Gastrocnemius medialis (tissue), 4 donors: ENCODE results near the gene NAT9.

Experiments used
- CTCF ChIP-seq, 5 experiments: fragments of 450-650 bp in 3 of 5; fragments of 200-600 bp in 2 of 5; sonication (generic) in 2 of 5; IDR thresholded peaks in 4 of 5; conservative IDR thresholded peaks in 1 of 5; 1 replicate in 4 of 5; 2 replicates in 1 of 5; pipeline ENCODE4 v1.5.1; 2016 to 2019; ENCODE audit warnings: antibody characterized with exemption in 5 of 5, mild to moderate bottlenecking in 3 of 5, moderate library complexity in 3 of 5
- POLR2A ChIP-seq, 2 donors: fragments of 450-650 bp; IDR thresholded peaks; one replicate each; pipeline ENCODE4 v1.6.1; 2017; ENCODE audit warnings: antibody characterized with exemption in 2 of 2, mild to moderate bottlenecking in 2 of 2, moderate library complexity in 2 of 2

- TF ChIP-seq POLR2A (IDR thresholded peaks at IDR 0.05) (no peak), CTCF (IDR thresholded peaks at IDR 0.05 in 4 of 5, conservative IDR thresholded peaks at IDR 0.05 in 1 of 5) (no peak)
Measured at GRCh38 chr17:74743755-74744154, 32.4 kb downstream of the NAT9 start.
